Panc1 (cell line): Measurements from ENCODE around the gene LMNTD2. TPM values are rescaled to one million over a fixed set of nuclear protein-coding genes. Genes with fewer than 3 reads are reported as not detected.

Experiments used
- ATAC-seq: fragments of 200-7000 bp; cut with Tn5 transposase; 2 replicates; pipeline ENCODE4 v1.9.1; 2020; ENCODE audit warnings: mild to moderate bottlenecking, moderate library complexity
- BruUV-seq: library from RNA; stranded (reverse); fragments of 400-500 nt; replicated peaks from 2 replicates; lab custom pipeline; 2021; lab: Mats Ljungman, UMichigan
- CTCF ChIA-PET: fragments of 300-600 bp; sonication (Branson Sonifier 250); formaldehyde crosslinking; loops from one replicate; lab custom pipeline; 2022; ENCODE audit warnings: antibody characterized with exemption; lab: Charles Lee
- POLR2A ChIA-PET: fragments of 300-600 bp; sonication (Branson Sonifier 250); formaldehyde crosslinking; loops from one replicate; lab custom pipeline; 2022; ENCODE audit warnings: antibody characterized with exemption; lab: Charles Lee
- DNase-seq: peaks from one replicate; pipeline ENCODE4 v3.0.0-alpha.2; 2010; ENCODE audit warnings: low read depth, low spot score
- H3K27ac ChIP-seq: 2 replicates; pipeline ENCODE4 v1.5.1; 2011; ENCODE audit warnings: mild to moderate bottlenecking, low read length, inconsistent platforms
- H3K27me3 ChIP-seq: fragments of 200-500 bp; sonication (Bioruptor generic); 2 replicates; pipeline ENCODE4 v1.6.0; 2014; ENCODE audit warnings: low read length, inconsistent platforms; ENCODE audit not compliant: control insufficient read depth, insufficient read depth
- H3K36me3 ChIP-seq: fragments of 200-500 bp; sonication (Bioruptor generic); 2 replicates; pipeline ENCODE4 v1.5.1; 2014; ENCODE audit warnings: inconsistent platforms, mild to moderate bottlenecking, low read length, moderate library complexity; ENCODE audit not compliant: control insufficient read depth, insufficient read depth
- H3K4me1 ChIP-seq: 2 replicates; pipeline ENCODE4 v1.5.1; 2011; ENCODE audit warnings: inconsistent platforms, mild to moderate bottlenecking, low read length, moderate library complexity; ENCODE audit not compliant: control insufficient read depth, insufficient read depth
- H3K4me3 ChIP-seq, 2 experiments: 2 replicates each; pipeline ENCODE4 v1.5.1; 2011 to 2012; ENCODE audit warnings: low read depth in 2 of 2, low read length in 2 of 2, mild to moderate bottlenecking in 2 of 2, inconsistent platforms in 1 of 2, moderate library complexity in 1 of 2
- H3K9me3 ChIP-seq: fragments of 200-500 bp; sonication (Bioruptor generic); 2 replicates; pipeline ENCODE4 v1.5.1; 2014; ENCODE audit warnings: low read depth, mild to moderate bottlenecking, inconsistent platforms, low read length, moderate library complexity; ENCODE audit not compliant: control insufficient read depth, insufficient read depth
- CTCF ChIP-seq: fragments of 450-650 bp; IDR thresholded peaks from 2 replicates; pipeline ENCODE4 v1.5.1; 2017; ENCODE audit warnings: mild to moderate bottlenecking
- POLR2AphosphoS5 ChIP-seq: IDR thresholded peaks from 2 replicates; pipeline ENCODE4 v1.6.1; 2012; ENCODE audit warnings: mild to moderate bottlenecking, low read depth, low read length, moderate library complexity
- REST ChIP-seq, 2 experiments: IDR thresholded peaks; 2 replicates each; pipeline ENCODE4 v1.6.1; 2011 to 2012; ENCODE audit warnings: low read depth in 2 of 2, control low read depth in 1 of 2, low read length in 1 of 2, mild to moderate bottlenecking in 1 of 2, moderate library complexity in 1 of 2; ENCODE audit not compliant: insufficient read depth in 1 of 2
- SIN3A ChIP-seq: IDR thresholded peaks from 2 replicates; pipeline ENCODE4 v1.6.1; 2012; ENCODE audit warnings: low read depth, mild to moderate bottlenecking, low read length, moderate library complexity, borderline replicate concordance; ENCODE audit not compliant: insufficient read depth
- TCF7L2 ChIP-seq: IDR thresholded peaks from 2 replicates; pipeline ENCODE4 v1.6.1; 2011; ENCODE audit warnings: mild to moderate bottlenecking, low read depth, low read length, inconsistent platforms
- in situ Hi-C: cut with HindIII; loops from 2 replicates; pipeline ENCODE4 v1.10.0; 2016; ENCODE audit warnings: low sequenced_read_pairs, low pct_unique_long_range_greater_than_20kb
- intact Hi-C: fragments of 100-400 bp; cut with micrococcal nuclease; formaldehyde crosslinking; loops from one replicate; pipeline ENCODE4 v1.10.0; 2022; ENCODE audit not compliant: unreplicated experiment
- total RNA-seq: library from RNA; stranded (reverse); gene quantifications from one replicate; pipeline ENCODE4 v1.2.1, GENCODE V29; 2021; ENCODE audit not compliant: unreplicated experiment

LMNTD2 gene
- total RNA-seq, 1 experiment from 2014 or later = 21.8 TPM

DNA sequence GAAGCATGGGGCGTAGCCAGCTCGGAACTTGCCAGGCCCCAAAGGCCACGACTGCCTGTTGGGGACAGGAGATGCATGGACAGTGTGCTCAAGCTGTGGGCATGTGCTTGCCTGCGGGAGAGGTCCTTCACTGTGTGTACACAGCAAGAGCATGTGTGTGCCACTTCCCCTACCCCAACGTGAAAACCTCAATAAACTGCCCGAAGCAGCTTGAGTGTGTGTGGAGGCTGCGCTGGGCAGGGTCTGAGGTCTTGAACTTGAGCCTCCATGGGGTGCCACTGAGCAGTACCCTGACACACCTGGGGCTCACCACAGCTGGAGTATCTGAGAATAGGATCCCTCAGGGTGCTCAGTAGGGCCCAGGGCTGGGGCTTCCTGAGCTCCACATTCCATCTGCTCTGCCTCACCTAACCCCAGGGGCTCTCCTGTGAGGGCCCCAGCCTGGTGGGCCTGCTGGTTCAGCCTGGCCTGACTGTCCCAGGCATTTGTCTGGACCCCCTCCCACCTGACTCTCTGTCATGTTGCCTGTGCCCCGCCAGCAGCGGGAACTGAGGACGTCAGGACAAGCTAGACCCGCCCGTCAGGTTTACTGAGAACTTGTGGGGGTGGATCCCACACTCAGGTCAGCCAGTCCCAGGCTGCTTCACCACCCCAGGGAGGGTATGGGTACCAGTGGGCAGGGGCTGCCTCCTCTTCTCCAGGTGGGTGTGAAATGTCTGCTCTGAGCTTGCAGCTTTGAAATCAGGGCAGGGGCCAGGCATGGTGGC lies 3.5 kb upstream of the LMNTD2 start:
- BruUV-seq = no TSS peak
- intact Hi-C loops (no loop called here), in situ Hi-C loops (no loop called here)
- CTCF ChIA-PET = no interaction called here
- Histone ChIP-seq H3K4me1 (peaks cover 48% of the 10 kb centered on the region), H3K4me3 (no peak overlapping the region), H3K27me3 (no peaks in the 10 kb centered on the region), H3K27ac (no peak overlapping the region), H3K9me3 (no peaks in the 10 kb centered on the region), H3K36me3 (no peaks in the 10 kb centered on the region)
- no peak for ATAC-seq
- no peak for DNase-seq
- POLR2A ChIA-PET = no interaction called here
- TF ChIP-seq SIN3A (no peak), REST (IDR thresholded peaks at IDR 0.05; ENCODE audit: insufficient read depth in 1 of 2, low read depth in 2 of 2, low read length in 1 of 2) (no peak), POLR2AphosphoS5 (no peak), CTCF (no peak), TCF7L2 (no peak)

- POLR2A ChIA-PET = no interaction called here
- Histone ChIP-seq H3K36me3 (no peaks in the 10 kb centered on the region), H3K4me3 (no peak overlapping the region), H3K27me3 (no peaks in the 10 kb centered on the region), H3K9me3 (no peaks in the 10 kb centered on the region), H3K27ac (no peak overlapping the region), H3K4me1 (peaks cover 47% of the 10 kb centered on the region)
- no peak for DNase-seq
- no peak for ATAC-seq
- in situ Hi-C loops (no loop called here), intact Hi-C loops (no loop called here)
- CTCF ChIA-PET = no interaction called here
- BruUV-seq = no TSS peak
- TF ChIP-seq SIN3A (no peak), TCF7L2 (no peak), POLR2AphosphoS5 (no peak; the same call in 1 of the 2 replicates), CTCF (no peak), REST (IDR thresholded peaks at IDR 0.05; ENCODE audit: insufficient read depth in 1 of 2, low read depth in 2 of 2, low read length in 1 of 2) (no peak)
Measured at GRCh38 chr11:563066-563811, 2.7 kb upstream of the LMNTD2 start.
